BLaER1 treated with 17β-estradiol and CSF1 and Interleukin-3, amounts not matched to agents 10 nM and 100 nM (cell line): ENCODE measurements around the gene PSG4.

Experiments used
- H3K27ac ChIP-seq, 11 experiments: shearing (Covaris generic); formaldehyde crosslinking; 2 replicates each; pipeline ENCODE4 v1.8.1; 2022
- H3K27me3 ChIP-seq, 11 experiments: shearing (Covaris generic); formaldehyde crosslinking; 2 replicates each; pipeline ENCODE4 v1.8.1; 2022
- H3K36me3 ChIP-seq, 11 experiments: shearing (Covaris generic); formaldehyde crosslinking; 2 replicates each; pipeline ENCODE4 v1.8.1; 2022
- H3K4me1 ChIP-seq, 10 experiments: shearing (Covaris generic); formaldehyde crosslinking; 2 replicates each; pipeline ENCODE4 v1.8.1; 2022
- H3K4me2 ChIP-seq, 11 experiments: shearing (Covaris generic); formaldehyde crosslinking; 2 replicates each; pipeline ENCODE4 v1.8.1; 2022
- H3K4me3 ChIP-seq, 10 experiments: shearing (Covaris generic); formaldehyde crosslinking; 2 replicates each; pipeline ENCODE4 v1.8.1; 2022
- H3K9ac ChIP-seq, 11 experiments: shearing (Covaris generic); formaldehyde crosslinking; 2 replicates each; pipeline ENCODE4 v1.8.1; 2022
- H3K9me3 ChIP-seq, 11 experiments: shearing (Covaris generic); formaldehyde crosslinking; replicated peaks in 1 of 11; 2 replicates each; pipeline ENCODE4 v1.8.1; 2022
- H4K20me1 ChIP-seq, 11 experiments: shearing (Covaris generic); formaldehyde crosslinking; 2 replicates each; pipeline ENCODE4 v1.8.1; 2022
- Cebpa-rat ChIP-seq, 11 experiments: shearing (Covaris generic); IDR thresholded peaks; 2 replicates each; pipeline ENCODE4 v1.8.1; 2022

PSG4 gene

DNA sequence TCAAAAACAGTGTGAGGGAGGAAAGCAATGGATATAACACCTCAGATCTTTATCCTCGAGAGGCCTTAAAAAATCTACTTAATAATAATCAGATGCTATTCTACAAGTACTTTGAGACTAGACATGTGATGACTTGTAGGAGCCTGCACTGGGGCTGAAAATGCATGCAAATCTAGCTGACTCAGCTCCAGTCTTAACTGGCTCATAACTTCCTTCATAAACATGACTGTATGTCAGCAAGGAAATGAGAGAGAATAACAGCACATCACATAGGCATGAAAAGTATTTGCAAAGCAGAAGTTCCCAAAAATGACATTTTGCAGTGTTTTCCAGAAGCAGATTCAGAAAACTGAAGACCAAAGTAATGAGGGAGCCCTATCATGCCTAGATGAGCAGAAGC is 57.2 kb downstream of the PSG4 start:
- Histone ChIP-seq H3K4me3 (no peak overlapping the region), H3K27me3 (no peaks in the 10 kb centered on the region), H3K4me1 (peaks cover 0 to 22% (median 2%) of the 10 kb centered on the region in 10 experiments; a peak in 6 of 20 replicates), H4K20me1 (no peaks in the 10 kb centered on the region), H3K9ac (no peak overlapping the region), H3K4me2 (peak overlapping the region in 3 of 11 experiments; percentile 11 to 60 (median 57); a peak in 5 of 22 replicates), H3K9me3 (no peaks in the 10 kb centered on the region), H3K27ac (peak overlapping the region in 3 of 11 experiments; percentile 44 to 60 (median 56); a peak in 3 of 22 replicates), H3K36me3 (no peaks in the 10 kb centered on the region)
- TF ChIP-seq Cebpa-rat (IDR thresholded peaks at IDR 0.05), result no peak
